K562 (cell line): Measurements from ENCODE around the gene CLN5. TPM values are rescaled to one million over a fixed set of nuclear protein-coding genes. Genes with fewer than 3 reads are reported as not detected.

Experiments used
- CBX2 ChIP-seq: fragments of 200-600 bp; sonication (generic); IDR thresholded peaks from one replicate; pipeline ENCODE4 v1.6.1; 2012; ENCODE audit warnings: mild to moderate bottlenecking, low read length, inconsistent platforms; ENCODE audit not compliant: insufficient read depth, poor library complexity, severe bottlenecking
- ERF ChIP-seq: fragments of 450-650 bp; formaldehyde crosslinking; IDR thresholded peaks from 2 replicates; pipeline ENCODE4 v1.4.0; 2020; ENCODE audit warnings: mild to moderate bottlenecking, mixed read lengths
- ETV1 ChIP-seq: fragments of 450-650 bp; conservative IDR thresholded peaks from 2 replicates; pipeline ENCODE4 v1.6.1; 2016; ENCODE audit warnings: missing genetic modification characterization, control low read depth, low read depth, missing compliant biosample characterization
- MAFF ChIP-seq: IDR thresholded peaks from 2 replicates; pipeline ENCODE4 v1.6.1; 2012; ENCODE audit warnings: low read length, improper control_type of control experiment
- MCM7 ChIP-seq, 2 experiments: fragments of 450-650 bp; IDR thresholded peaks; 2 replicates each; pipeline ENCODE4 v1.6.1; 2016 to 2018
- MLX ChIP-seq, 2 experiments: fragments of 450-650 bp in 1 of 2; sonication (generic) in 1 of 2; formaldehyde crosslinking; conservative IDR thresholded peaks; 2 replicates each; pipeline versions ENCODE4 v1.4.0 to v1.8.1; 2020 to 2022; ENCODE audit warnings: mild to moderate bottlenecking in 1 of 2, missing genetic modification reagents in 1 of 2
- MXI1 ChIP-seq: IDR thresholded peaks from 2 replicates; pipeline ENCODE4 v1.6.1; 2011; ENCODE audit warnings: low read depth, mild to moderate bottlenecking, improper control_type of control experiment, low read length
- NFIX ChIP-seq: fragments of 250-450 bp; sonication (Bioruptor Pico); IDR thresholded peaks from 2 replicates; pipeline ENCODE4 v1.4.0; 2020; ENCODE audit warnings: low read depth, mild to moderate bottlenecking, moderate library complexity
- SPI1 ChIP-seq: IDR thresholded peaks from 2 replicates; pipeline ENCODE4 v1.6.1; 2011; ENCODE audit warnings: low read depth, low read length, control low read depth, borderline replicate concordance
- SRSF1 ChIP-seq: fragments of 200-400 bp; formaldehyde crosslinking; IDR thresholded peaks from 2 replicates; pipeline ENCODE4 v1.6.1; 2017; ENCODE audit warnings: mild to moderate bottlenecking, low read depth, low read length, moderate library complexity
- ZNF609 ChIP-seq: sonication (generic); formaldehyde crosslinking; IDR thresholded peaks from 2 replicates; pipeline ENCODE4 v1.8.1; 2023; ENCODE audit warnings: missing genetic modification reagents, mild to moderate bottlenecking, borderline replicate concordance
- polyA plus RNA-seq, 8 experiments: library from polyadenylated mRNA; depleted of rRNA in 4 of 8; stranded (reverse) in 5 of 8; unstranded in 3 of 8; fragments of >200 nt; fragmentation: Nextera tagmentation in 2 of 8; fragmentation: Illumina TruSeq in 1 of 8; extraction: Ambion mirVana in 2 of 8; extraction: Trizol in 1 of 8; gene quantifications; 2 replicates each; pipeline versions ENCODE4 v1.2.1 to v1.2.3, GENCODE V29; 2011 to 2014; ENCODE audit warnings: inconsistent platforms in 1 of 8, missing spikeins in 1 of 8
- total RNA-seq, 7 experiments: library from RNA; depleted of rRNA in 6 of 7; stranded (reverse); fragments of >200 nt in 6 of 7; fragmentation: Illumina TruSeq in 2 of 7; extraction: Trizol in 2 of 7; gene quantifications; 2 replicates each; pipeline versions ENCODE4 v1.2.1 to v1.2.3, GENCODE V29; 2011 to 2021; ENCODE audit warnings: low replicate concordance in 1 of 7
- TF ChIP-seq, protein P1 (sequence below): fragments of 250-450 bp; sonication (Bioruptor Pico); IDR thresholded peaks from 2 replicates; pipeline ENCODE4 v1.5.0; 2022; ENCODE audit warnings: mild to moderate bottlenecking
- TF ChIP-seq, protein P2 (sequence below): sonication (generic); formaldehyde crosslinking; IDR thresholded peaks from 2 replicates; pipeline ENCODE4 v1.8.0; 2023; ENCODE audit warnings: missing genetic modification reagents, mild to moderate bottlenecking, borderline replicate concordance

The CLN5 gene
- total and polyA plus RNA-seq, 9 of the 15 experiments (the other 6 are each of a cell fraction or from before 2014, with no cell fraction given) = 4.6 to 11.5 (median 7.2) TPM

GRCh38 chr13:76991796-76992547 is at the start of gene CLN5 (continued):
- TF ChIP-seq, protein P1, sequence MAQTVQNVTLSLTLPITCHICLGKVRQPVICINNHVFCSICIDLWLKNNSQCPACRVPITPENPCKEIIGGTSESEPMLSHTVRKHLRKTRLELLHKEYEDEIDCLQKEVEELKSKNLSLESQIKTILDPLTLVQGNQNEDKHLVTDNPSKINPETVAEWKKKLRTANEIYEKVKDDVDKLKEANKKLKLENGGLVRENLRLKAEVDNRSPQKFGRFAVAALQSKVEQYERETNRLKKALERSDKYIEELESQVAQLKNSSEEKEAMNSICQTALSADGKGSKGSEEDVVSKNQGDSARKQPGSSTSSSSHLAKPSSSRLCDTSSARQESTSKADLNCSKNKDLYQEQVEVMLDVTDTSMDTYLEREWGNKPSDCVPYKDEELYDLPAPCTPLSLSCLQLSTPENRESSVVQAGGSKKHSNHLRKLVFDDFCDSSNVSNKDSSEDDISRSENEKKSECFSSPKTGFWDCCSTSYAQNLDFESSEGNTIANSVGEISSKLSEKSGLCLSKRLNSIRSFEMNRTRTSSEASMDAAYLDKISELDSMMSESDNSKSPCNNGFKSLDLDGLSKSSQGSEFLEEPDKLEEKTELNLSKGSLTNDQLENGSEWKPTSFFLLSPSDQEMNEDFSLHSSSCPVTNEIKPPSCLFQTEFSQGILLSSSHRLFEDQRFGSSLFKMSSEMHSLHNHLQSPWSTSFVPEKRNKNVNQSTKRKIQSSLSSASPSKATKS (CRISPR knock-in tag) = no peak
- TF ChIP-seq SRSF1 (no peak), MCM7 (IDR thresholded peaks at IDR 0.05) (no peak), ZNF609 (CRISPR knock-in tag) (no peak), ERF (CRISPR knock-in tag) (no peak), MXI1 (no peak), SPI1 (no peak), NFIX (CRISPR knock-in tag) (no peak), CBX2 (no peak), MAFF (no peak), MLX (CRISPR knock-in tag; conservative IDR thresholded peaks at IDR 0.05) (no peak), ETV1 (tag) (peak; percentile 83)
- TF ChIP-seq, protein P2, sequence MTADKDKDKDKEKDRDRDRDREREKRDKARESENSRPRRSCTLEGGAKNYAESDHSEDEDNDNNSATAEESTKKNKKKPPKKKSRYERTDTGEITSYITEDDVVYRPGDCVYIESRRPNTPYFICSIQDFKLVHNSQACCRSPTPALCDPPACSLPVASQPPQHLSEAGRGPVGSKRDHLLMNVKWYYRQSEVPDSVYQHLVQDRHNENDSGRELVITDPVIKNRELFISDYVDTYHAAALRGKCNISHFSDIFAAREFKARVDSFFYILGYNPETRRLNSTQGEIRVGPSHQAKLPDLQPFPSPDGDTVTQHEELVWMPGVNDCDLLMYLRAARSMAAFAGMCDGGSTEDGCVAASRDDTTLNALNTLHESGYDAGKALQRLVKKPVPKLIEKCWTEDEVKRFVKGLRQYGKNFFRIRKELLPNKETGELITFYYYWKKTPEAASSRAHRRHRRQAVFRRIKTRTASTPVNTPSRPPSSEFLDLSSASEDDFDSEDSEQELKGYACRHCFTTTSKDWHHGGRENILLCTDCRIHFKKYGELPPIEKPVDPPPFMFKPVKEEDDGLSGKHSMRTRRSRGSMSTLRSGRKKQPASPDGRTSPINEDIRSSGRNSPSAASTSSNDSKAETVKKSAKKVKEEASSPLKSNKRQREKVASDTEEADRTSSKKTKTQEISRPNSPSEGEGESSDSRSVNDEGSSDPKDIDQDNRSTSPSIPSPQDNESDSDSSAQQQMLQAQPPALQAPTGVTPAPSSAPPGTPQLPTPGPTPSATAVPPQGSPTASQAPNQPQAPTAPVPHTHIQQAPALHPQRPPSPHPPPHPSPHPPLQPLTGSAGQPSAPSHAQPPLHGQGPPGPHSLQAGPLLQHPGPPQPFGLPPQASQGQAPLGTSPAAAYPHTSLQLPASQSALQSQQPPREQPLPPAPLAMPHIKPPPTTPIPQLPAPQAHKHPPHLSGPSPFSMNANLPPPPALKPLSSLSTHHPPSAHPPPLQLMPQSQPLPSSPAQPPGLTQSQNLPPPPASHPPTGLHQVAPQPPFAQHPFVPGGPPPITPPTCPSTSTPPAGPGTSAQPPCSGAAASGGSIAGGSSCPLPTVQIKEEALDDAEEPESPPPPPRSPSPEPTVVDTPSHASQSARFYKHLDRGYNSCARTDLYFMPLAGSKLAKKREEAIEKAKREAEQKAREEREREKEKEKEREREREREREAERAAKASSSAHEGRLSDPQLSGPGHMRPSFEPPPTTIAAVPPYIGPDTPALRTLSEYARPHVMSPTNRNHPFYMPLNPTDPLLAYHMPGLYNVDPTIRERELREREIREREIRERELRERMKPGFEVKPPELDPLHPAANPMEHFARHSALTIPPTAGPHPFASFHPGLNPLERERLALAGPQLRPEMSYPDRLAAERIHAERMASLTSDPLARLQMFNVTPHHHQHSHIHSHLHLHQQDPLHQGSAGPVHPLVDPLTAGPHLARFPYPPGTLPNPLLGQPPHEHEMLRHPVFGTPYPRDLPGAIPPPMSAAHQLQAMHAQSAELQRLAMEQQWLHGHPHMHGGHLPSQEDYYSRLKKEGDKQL (CRISPR knock-in tag) = no peak
